Muscle of leg (tissue), 11 donors: ENCODE data around the gene SLC10A2. TPM values are rescaled to one million over a fixed set of nuclear protein-coding genes. Genes with fewer than 3 reads are reported as not detected.

Experiments
- DNase-seq: peaks from one replicate; pipeline ENCODE4 v3.0.0; 2013
- H3K27ac ChIP-seq: one replicate; pipeline ENCODE4 v1.5.1; 2013; ENCODE audit warnings: mild to moderate bottlenecking, low read length, control low read depth
- H3K27me3 ChIP-seq: one replicate; pipeline ENCODE4 v1.6.1; 2013; ENCODE audit warnings: low read length; ENCODE audit not compliant: control insufficient read depth, insufficient read depth
- H3K36me3 ChIP-seq: one replicate; pipeline ENCODE4 v1.6.1; 2013; ENCODE audit warnings: low read length; ENCODE audit not compliant: control insufficient read depth, insufficient read depth
- H3K4me1 ChIP-seq: one replicate; pipeline ENCODE4 v1.6.1; 2013; ENCODE audit warnings: low read length; ENCODE audit not compliant: control insufficient read depth, insufficient read depth
- H3K4me3 ChIP-seq: one replicate; pipeline ENCODE4 v1.5.1; 2013; ENCODE audit warnings: low read length, control low read depth
- H3K9me3 ChIP-seq: replicated peaks from 2 replicates; pipeline ENCODE4 v1.6.1; 2013; ENCODE audit warnings: low read depth, low read length; ENCODE audit not compliant: control insufficient read depth
- WGBS: methylation state at CpG from one replicate; pipeline ENCODE4 v1.1.5; 2013; ENCODE audit warnings: missing lambda C conversion rate; ENCODE audit not compliant: insufficient coverage; 5-methylcytosine and 5-hydroxymethylcytosine counted together
- polyA plus RNA-seq, 8 donors: library from polyadenylated mRNA; unstranded; fragments of 120-200 nt; gene quantifications; one replicate each; pipeline versions ENCODE4 v1.2.1 to v1.2.3, GENCODE V29; 2013; ENCODE audit warnings: inconsistent platforms in 1 of 8, low replicate concordance in 1 of 8; ENCODE audit not compliant: insufficient read length in 8 of 8, insufficient read depth in 1 of 8
- total RNA-seq: library from RNA; stranded (reverse); fragments of 120-200 nt; gene quantifications from one replicate; pipeline ENCODE4 v1.2.4, GENCODE V29; 2013

Gene SLC10A2
- total and polyA plus RNA-seq, 9 donors = 0.38 TPM; not detected in 8

GRCh38 chr13:102999499-102999898 lies 66.7 kb downstream of the SLC10A2 start:
- Histone ChIP-seq H3K27me3 (no peaks in the 10 kb centered on the region), H3K4me3 (no peak overlapping the region), H3K36me3 (no peaks in the 10 kb centered on the region), H3K9me3 (peaks cover 3% of the 10 kb centered on the region), H3K27ac (no peak overlapping the region), H3K4me1 (no peaks in the 10 kb centered on the region)
- 67% methylated on average over 1 of the region's 2 CpGs for WGBS
- no peak for DNase-seq

Other genes starting within 250 kb of the SLC10A2 start
- gene ERCC5, start 220.4 kb downstream of the SLC10A2 start, total RNA-seq = 47.4 TPM
- 10 to 100 TPM; 34.1 to 42.5 (median 39.1) TPM for gene ERCC5, start 220.4 kb downstream of the SLC10A2 start, polyA plus RNA-seq